ENCODE data around the gene KIF7.

GRCh38 chr15:89611317-89611716, 44.0 kb downstream of the KIF7 start:
- TF ChIP-seq, protein P1, sequence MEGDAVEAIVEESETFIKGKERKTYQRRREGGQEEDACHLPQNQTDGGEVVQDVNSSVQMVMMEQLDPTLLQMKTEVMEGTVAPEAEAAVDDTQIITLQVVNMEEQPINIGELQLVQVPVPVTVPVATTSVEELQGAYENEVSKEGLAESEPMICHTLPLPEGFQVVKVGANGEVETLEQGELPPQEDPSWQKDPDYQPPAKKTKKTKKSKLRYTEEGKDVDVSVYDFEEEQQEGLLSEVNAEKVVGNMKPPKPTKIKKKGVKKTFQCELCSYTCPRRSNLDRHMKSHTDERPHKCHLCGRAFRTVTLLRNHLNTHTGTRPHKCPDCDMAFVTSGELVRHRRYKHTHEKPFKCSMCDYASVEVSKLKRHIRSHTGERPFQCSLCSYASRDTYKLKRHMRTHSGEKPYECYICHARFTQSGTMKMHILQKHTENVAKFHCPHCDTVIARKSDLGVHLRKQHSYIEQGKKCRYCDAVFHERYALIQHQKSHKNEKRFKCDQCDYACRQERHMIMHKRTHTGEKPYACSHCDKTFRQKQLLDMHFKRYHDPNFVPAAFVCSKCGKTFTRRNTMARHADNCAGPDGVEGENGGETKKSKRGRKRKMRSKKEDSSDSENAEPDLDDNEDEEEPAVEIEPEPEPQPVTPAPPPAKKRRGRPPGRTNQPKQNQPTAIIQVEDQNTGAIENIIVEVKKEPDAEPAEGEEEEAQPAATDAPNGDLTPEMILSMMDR (IDR thresholded peaks at IDR 0.05), result no peak
- TF ChIP-seq EZH2 (IDR thresholded peaks at IDR 0.05), result no peak
